ENCODE measurements around the gene WFDC2.
"Not testable (repeated sequence)": the region's sequence is repeated elsewhere in the genome, so short reads cannot be mapped to it uniquely, and the experiment has no call there.

WFDC2 gene

GRCh38 chr20:45467861-45468260 is 1.7 kb upstream of the WFDC2 start:
- no peaks in the 10 kb centered on the region for H3K9me3 Mint-ChIP-seq
- DNase-seq (no peak), ATAC-seq (no peak)
- no peak overlapping the region for H3K27ac Mint-ChIP-seq
- H3K27me3 Mint-ChIP-seq: peaks cover 39% of the 10 kb centered on the region
- no peak overlapping the region for H3K4me3 Mint-ChIP-seq
- H3K4me1 Mint-ChIP-seq: peaks cover 10% of the 10 kb centered on the region

GRCh38 chr20:45470262-45470931 is 844 bp downstream of the WFDC2 start:
- DNase-seq: peak; percentile 30 to 58
- Mint-ChIP-seq H3K27me3 (peaks cover 39% of the 10 kb centered on the region), H3K9me3 (no peaks in the 10 kb centered on the region), H3K27ac (peak overlapping the region in 1 of 2 donors; percentile 68), H3K4me1 (peaks cover 10% of the 10 kb centered on the region), H3K4me3 (peak overlapping the region; percentile 76 to 79)
- ATAC-seq: peak; percentile 86

GRCh38 chr20:45470937-45471336 is 1.4 kb downstream of the WFDC2 start:
- Mint-ChIP-seq H3K9me3 (no peaks in the 10 kb centered on the region), H3K4me3 (peak overlapping the region; percentile 76 to 79), H3K27ac (peak overlapping the region in 1 of 2 donors; percentile 20), H3K27me3 (peaks cover 39% of the 10 kb centered on the region), H3K4me1 (peaks cover 10% of the 10 kb centered on the region)
- DNase-seq: no peak
- peak; percentile 13 for ATAC-seq

- not testable (repeated sequence) for ATAC-seq, H3K4me1 Mint-ChIP-seq, H3K9me3 Mint-ChIP-seq, H3K27ac Mint-ChIP-seq, H3K4me3 Mint-ChIP-seq, DNase-seq
- peaks cover 39% of the 10 kb centered on the region for H3K27me3 Mint-ChIP-seq
Observed at GRCh38 chr20:45472286-45472685, 2.7 kb downstream of the WFDC2 start.

GRCh38 chr20:45477530-45478148 is 8.1 kb downstream of the WFDC2 start:
- DNase-seq, H3K9me3 Mint-ChIP-seq, ATAC-seq, H3K4me3 Mint-ChIP-seq, H3K4me1 Mint-ChIP-seq, H3K27ac Mint-ChIP-seq: not testable (repeated sequence)
- peaks cover 34% of the 10 kb centered on the region for H3K27me3 Mint-ChIP-seq

- Mint-ChIP-seq H3K27me3 (peaks cover 48% of the 10 kb centered on the region), H3K4me1 (no peaks in the 10 kb centered on the region), H3K27ac (no peak overlapping the region), H3K4me3 (no peak overlapping the region), H3K9me3 (no peaks in the 10 kb centered on the region)
- no peak for ATAC-seq
- DNase-seq: no peak
Observed at GRCh38 chr20:45479822-45480221, 10.3 kb downstream of the WFDC2 start.

GRCh38 chr20:45484676-45485075 is 15.1 kb downstream of the WFDC2 start:
- no peak overlapping the region for H3K4me3 Mint-ChIP-seq
- H3K4me1 Mint-ChIP-seq: no peaks in the 10 kb centered on the region
- H3K9me3 Mint-ChIP-seq: no peaks in the 10 kb centered on the region
- H3K27ac Mint-ChIP-seq: peak overlapping the region in 1 of 2 donors; percentile 74
- ATAC-seq: no peak
- DNase-seq: no peak
- H3K27me3 Mint-ChIP-seq: peaks cover 55% of the 10 kb centered on the region

GRCh38 chr20:45485388-45485787 is 15.8 kb downstream of the WFDC2 start:
- Mint-ChIP-seq H3K27ac (no peak overlapping the region), H3K27me3 (peaks cover 48% of the 10 kb centered on the region), H3K4me1 (no peaks in the 10 kb centered on the region), H3K4me3 (no peak overlapping the region), H3K9me3 (no peaks in the 10 kb centered on the region)
- no peak for DNase-seq
- no peak for ATAC-seq

- no peak for ATAC-seq
- no peak overlapping the region for H3K27ac Mint-ChIP-seq
- H3K4me3 Mint-ChIP-seq: no peak overlapping the region
- no peaks in the 10 kb centered on the region for H3K4me1 Mint-ChIP-seq
- peaks cover 34% of the 10 kb centered on the region for H3K27me3 Mint-ChIP-seq
- H3K9me3 Mint-ChIP-seq: no peaks in the 10 kb centered on the region
- no peak for DNase-seq
Observed at GRCh38 chr20:45487231-45487635, 17.7 kb downstream of the WFDC2 start.

- peaks cover 25% of the 10 kb centered on the region for H3K27me3 Mint-ChIP-seq
- H3K4me1 Mint-ChIP-seq: no peaks in the 10 kb centered on the region
- H3K4me3 Mint-ChIP-seq: no peak overlapping the region
- ATAC-seq (no peak), DNase-seq (no peak)
- no peaks in the 10 kb centered on the region for H3K9me3 Mint-ChIP-seq
- no peak overlapping the region for H3K27ac Mint-ChIP-seq
Observed at GRCh38 chr20:45489083-45489531, 19.6 kb downstream of the WFDC2 start.

- ATAC-seq (no peak), DNase-seq (no peak)
- Mint-ChIP-seq H3K27ac (no peak overlapping the region), H3K27me3 (peaks cover 21% of the 10 kb centered on the region), H3K9me3 (no peaks in the 10 kb centered on the region), H3K4me1 (no peaks in the 10 kb centered on the region), H3K4me3 (no peak overlapping the region)
Observed at GRCh38 chr20:45495501-45495941, 26.0 kb downstream of the WFDC2 start.

GRCh38 chr20:45496166-45496565 is 26.6 kb downstream of the WFDC2 start:
- Mint-ChIP-seq H3K9me3 (no peaks in the 10 kb centered on the region), H3K27ac (no peak overlapping the region), H3K4me1 (no peaks in the 10 kb centered on the region), H3K27me3 (peaks cover 27% of the 10 kb centered on the region), H3K4me3 (no peak overlapping the region)
- DNase-seq (no peak), ATAC-seq (no peak)

GRCh38 chr20:45497971-45498494 is 28.5 kb downstream of the WFDC2 start:
- H3K4me1 Mint-ChIP-seq: no peaks in the 10 kb centered on the region
- H3K27ac Mint-ChIP-seq: no peak overlapping the region

GRCh38 chr20:45500022-45500421 is 30.5 kb downstream of the WFDC2 start:
- no peaks in the 10 kb centered on the region for H3K9me3 Mint-ChIP-seq
- H3K4me3 Mint-ChIP-seq: no peak overlapping the region
- H3K4me1 Mint-ChIP-seq: no peaks in the 10 kb centered on the region
- DNase-seq (no peak), ATAC-seq (no peak)
- H3K27me3 Mint-ChIP-seq: peaks cover 57% of the 10 kb centered on the region
- no peak overlapping the region for H3K27ac Mint-ChIP-seq

More at GRCh38 chr20:45497971-45498494, 28.5 kb downstream of the WFDC2 start:
- Mint-ChIP-seq H3K27me3 (peaks cover 41% of the 10 kb centered on the region), H3K4me3 (no peak overlapping the region), H3K9me3 (no peaks in the 10 kb centered on the region)
- no peak for ATAC-seq
- no peak for DNase-seq

GRCh38 chr20:45501600-45501999 is 32.0 kb downstream of the WFDC2 start:
- Mint-ChIP-seq H3K27ac (no peak overlapping the region), H3K9me3 (no peaks in the 10 kb centered on the region), H3K4me3 (no peak overlapping the region), H3K4me1 (no peaks in the 10 kb centered on the region), H3K27me3 (peaks cover 57% of the 10 kb centered on the region)
- DNase-seq (no peak), ATAC-seq (no peak)

GRCh38 chr20:45502561-45502960 is 33.0 kb downstream of the WFDC2 start:
- Mint-ChIP-seq H3K4me1 (peaks cover 7% of the 10 kb centered on the region), H3K27ac (no peak overlapping the region), H3K27me3 (peaks cover 63% of the 10 kb centered on the region), H3K4me3 (no peak overlapping the region), H3K9me3 (no peaks in the 10 kb centered on the region)
- DNase-seq: no peak
- no peak for ATAC-seq
